Measurements from ENCODE around the gene POC1A.
"Not testable (repeated sequence)": the region's sequence is repeated elsewhere in the genome, so short reads cannot be mapped to it uniquely, and the experiment has no call there.

The POC1A gene

DNA sequence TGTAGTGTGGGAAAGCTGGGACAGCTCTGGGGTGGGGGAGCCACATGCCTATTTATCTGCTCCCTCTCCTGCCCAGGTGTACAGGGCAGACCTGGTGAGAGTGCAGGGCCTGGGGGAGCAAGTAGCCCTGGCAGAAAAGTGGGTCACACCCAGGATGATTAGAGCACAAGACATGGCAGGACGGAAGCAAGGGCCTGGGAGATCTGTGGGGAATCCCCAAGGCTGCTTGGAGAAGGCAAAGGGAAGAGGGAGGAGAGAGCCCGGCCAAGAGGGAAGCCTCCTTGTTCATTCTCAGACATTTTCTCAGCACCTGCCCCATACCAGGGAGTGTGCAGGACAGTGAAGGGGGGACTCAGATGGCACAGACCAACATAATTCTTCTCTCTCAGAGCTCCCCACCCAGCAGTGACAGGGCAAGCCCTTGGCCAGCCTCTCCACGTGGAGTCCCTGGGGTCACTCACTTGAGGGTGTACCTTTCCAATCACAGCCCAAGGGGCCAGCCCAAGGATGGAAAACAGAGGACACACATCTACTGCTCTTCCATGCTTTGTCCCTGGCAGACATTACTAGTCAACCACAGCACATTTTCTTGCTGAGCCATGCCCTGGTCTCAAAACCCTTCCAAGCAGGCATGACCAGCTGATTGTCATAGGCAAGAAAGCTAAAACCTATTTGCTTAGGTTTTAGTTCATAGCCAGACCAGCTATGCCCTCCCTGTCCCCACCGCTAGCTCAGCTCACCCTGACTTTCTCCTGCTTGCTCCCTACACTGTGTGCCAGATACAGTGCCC, 92.9 kb downstream of the POC1A start:
- DNase-seq = no peak

GRCh38 chr3:52059781-52060180, 94.4 kb downstream of the POC1A start:
- DNase-seq = no peak

GRCh38 chr3:52057812-52058495, 96.3 kb downstream of the POC1A start:
- no peak for DNase-seq

DNA sequence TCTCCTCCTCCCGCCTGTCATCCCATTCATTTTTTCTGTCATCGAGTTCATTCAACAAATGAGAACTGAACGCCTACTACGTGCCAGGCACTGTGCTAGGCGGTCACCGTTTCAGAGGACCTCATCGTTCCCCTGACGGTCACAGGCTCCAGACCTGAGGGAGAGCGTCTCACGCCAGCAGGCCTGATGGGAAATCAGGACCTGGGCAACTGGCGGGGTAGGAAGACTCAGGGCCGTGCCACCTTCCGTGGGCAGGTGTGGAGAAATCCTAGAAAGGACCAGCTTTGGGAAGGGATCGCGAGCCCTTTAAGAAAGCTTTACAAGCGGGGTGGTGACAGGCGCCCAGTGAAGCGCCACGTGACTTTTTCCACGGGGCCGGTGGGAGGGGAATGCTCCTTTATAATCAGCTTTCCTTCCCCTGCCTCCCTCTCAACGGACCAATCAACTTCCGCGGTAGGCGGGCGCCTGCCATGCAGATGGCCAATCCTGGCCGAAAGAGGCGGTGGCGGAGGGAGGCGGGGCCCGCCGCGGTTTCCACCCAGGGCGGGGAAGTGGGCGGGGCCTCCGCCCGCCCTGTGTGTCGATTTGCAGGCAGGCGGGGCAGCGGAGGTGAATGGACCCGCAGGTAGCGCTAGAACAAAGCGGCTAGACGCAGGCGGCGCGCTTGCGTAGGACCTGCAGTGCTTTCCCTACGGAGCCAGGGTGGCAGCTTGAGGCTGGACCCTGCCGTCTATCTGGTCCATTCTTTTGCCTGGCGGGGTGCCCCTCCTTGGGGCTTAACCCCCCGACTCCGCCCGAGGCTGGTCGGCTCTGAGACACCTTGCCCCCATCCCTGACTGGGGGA, 97.0 kb downstream of the POC1A start:
- peak; percentile 100 for DNase-seq

- peak; percentile 81 for DNase-seq
Observed at GRCh38 chr3:52056521-52056967, 97.7 kb downstream of the POC1A start, which contains the start of gene DUSP7. TSS of gene DUSP7 (minus strand) at chr3:52056571. CDS start at chr3:52056366, 205 bp downstream.

DNA sequence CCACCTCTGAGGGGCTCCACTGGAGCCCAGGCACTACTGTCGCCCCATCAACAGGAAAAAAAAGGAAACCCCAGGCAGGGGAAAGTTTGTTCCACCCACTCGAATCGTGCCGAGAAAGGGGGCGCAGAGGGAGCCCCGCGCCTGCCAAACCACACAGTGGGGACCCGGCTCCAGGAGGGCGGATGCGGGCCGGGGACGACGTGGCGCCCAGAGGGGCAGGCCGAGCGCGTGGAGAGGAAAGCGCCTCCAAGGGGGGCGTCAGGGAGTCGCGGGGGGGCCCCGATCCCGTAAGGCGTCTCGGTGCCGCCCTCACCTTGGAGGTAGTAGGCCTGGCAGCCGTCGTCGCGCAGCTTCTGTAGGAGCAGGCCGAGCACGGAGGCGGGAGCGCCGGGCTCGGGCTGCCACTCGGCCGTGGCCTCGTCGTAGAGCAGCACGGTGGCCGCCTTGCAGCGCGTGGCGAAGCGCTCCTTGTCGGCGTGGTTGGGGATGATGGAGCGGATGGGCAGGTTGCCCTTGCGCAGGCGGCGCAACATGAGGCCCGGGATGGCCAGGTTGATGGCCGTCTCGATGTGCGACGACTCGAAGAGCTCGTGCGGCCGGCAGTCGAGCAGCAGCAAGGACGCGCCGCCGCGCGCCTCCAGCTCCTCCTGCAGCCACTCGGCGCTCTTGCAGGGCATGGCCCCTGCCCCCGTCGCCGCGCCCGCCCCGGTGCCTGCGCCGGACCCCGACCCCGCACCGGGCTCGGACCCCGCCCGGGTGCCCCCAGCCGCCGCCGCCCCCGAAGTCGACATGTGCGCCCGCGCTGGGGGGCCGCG, 98.5 kb downstream of the POC1A start:
- DNase-seq = peak; percentile 53

DNA sequence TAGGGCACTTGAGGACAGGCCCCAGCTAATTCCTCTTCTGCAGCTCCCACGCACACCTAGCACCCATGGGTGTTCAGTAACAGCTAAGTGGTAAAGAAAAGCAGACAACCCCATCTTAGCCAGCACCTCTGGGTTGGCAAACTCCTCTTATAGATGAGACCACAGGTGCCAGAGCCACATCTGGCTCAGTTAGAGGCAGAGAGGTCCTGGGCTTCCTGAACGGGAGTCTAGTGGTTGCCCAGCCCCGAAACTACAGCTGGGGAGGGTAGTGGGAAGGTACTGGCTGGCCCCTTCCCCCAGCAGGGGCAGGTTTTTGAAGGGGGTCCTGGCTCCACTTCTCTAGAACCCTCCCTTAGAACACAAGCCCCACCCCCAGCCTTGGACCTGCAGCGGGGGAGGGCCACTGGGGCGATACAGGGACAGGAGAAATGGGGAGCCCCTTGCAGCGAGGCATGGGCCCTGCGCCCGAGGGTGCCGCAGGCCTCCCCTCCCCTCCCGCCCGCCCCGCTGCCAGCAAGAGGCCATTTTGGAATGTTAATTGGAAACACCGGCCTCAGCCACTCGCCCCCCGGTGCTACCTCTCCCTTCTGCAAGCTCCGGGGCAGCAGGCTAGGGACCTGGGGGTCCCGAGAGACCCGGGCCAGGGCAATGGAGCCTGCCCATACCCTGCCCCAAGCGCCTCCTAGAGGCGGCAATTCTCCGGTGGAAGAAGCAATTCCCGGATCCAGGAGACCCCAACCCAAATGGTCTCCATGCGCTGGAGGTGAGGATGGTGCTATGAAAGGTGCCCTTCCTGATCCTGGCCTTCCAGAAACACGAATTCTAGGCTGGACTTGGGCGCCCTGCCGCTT, 99.3 kb downstream of the POC1A start:
- DNase-seq = peak; percentile 30

GRCh38 chr3:52053307-52054304, 100.6 kb downstream of the POC1A start:
- DNase-seq = peak; percentile 55

GRCh38 chr3:52052831-52053306, 101.4 kb downstream of the POC1A start:
- peak; percentile 76 for DNase-seq

- no peak for DNase-seq
Observed at GRCh38 chr3:52051444-52051843, 102.8 kb downstream of the POC1A start.

GRCh38 chr3:52050571-52050970, 103.7 kb downstream of the POC1A start:
- no peak for DNase-seq

DNA sequence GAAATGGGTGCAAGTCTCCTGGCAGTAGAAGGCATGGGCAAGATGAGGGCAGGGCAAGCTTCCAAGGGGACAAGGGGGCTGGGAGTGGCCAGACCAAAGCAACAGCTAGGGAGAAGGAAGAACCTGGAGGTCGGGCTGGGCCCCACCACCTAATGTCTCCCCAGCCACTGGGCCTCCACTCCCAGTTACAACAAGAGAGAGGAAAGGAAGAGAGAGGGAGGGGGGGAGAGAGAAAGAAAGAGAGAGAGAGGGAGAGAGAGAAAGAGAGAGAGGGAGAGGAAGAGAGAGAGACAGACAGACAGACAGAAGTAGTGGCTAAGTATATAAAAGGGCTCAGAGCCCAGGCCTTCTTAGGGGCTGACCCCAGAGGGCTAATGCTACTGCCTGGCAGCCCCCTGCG, 104.7 kb downstream of the POC1A start:
- DNase-seq = no peak

- DNase-seq = no peak
Observed at GRCh38 chr3:52047295-52047960, 106.8 kb downstream of the POC1A start.

- DNase-seq = no peak
Observed at GRCh38 chr3:52046902-52047239, 107.4 kb downstream of the POC1A start.

DNA sequence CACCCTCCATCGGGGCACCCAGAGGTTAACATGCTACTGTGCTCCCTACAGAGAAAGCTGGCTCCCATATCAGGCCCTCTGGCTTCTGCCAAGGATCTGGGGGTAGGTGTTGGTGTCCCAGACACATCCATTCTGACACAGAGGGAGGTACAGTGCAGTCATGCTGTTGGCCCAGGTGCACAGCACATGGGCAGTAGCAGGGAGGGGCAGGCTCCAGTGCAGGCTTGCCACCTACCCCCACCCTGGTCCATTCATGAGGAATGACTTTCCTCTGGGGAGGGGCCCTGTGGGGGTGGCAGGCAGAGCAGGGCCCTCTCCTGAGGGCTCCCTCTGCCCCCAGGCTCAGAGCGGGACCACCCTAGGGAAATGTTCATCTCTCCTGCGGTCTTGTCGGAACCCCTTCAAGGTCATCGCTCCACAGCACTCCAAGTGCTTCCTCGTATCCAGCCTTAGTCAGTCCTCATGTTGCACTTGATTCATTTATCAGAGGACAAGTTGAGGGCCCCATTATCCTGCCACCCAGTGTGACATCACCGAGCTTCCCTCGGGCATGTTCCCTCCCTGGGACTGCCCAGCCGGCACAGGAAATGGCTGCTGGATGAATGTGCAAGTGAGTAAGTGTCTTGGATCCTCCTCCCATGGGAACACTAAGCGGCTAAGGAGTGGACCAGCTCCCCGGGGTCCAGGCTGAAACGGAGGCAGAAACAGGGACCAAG, 107.9 kb downstream of the POC1A start:
- DNase-seq = no peak

DNA sequence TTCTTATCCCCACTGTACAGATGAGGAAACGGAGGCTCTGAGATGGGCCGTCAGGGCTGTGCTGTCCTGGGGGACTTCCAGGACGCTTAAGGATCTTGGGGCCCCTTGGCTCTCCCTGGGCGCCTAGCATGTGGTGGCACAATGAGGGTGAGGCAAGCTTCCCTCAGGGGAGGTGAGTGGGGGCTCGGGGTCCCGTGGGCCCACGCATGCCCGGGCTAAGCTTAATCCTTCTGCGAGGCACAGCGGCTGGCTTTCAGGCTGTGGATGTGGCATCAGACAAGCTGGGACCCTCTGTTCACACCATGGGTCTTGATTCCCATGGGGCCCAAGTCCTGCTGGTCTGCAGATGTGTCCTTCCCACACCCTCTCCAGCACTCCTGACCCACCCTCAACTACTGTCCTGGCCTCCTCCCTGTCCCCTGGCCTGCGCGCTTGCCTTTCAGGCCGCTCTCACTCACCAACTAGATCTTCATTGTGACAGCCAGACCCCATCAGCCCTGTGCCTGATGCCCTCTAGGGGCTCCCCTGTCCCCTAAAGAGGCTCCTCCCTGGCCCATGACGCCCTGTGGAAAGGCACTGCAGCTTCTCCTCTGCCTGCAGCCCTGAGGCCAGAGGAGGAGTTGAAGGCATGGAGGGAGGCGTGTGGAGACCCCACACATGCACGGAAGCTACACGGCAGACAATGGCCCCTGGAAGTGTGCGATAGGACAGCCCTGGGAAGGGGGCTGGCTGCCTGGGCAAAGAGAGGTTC, 109.2 kb downstream of the POC1A start:
- no peak for DNase-seq

DNA sequence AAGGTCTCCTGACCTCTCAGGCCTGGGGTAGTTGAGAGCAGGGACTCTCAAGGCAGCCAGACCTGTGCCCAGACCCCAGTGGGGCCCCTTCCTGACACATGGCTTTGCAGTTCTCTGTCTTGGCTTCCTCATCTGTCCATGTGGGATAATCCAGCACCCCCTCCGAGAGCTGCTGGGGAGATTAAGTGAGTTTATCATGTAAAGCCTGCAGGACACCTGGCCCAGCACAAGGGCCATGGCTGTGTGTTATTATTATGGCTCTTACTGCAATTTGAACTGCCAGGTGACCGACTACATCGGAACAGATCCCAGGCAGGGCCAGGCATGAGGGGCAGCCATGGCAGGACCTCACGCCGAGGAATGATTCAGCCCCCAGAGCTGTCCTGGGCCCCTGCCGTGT, 110.5 kb downstream of the POC1A start:
- DNase-seq = no peak

GRCh38 chr3:52043039-52043438, 111.2 kb downstream of the POC1A start:
- DNase-seq = not testable (repeated sequence)

Data from activated CD4-positive, alpha-beta T cell treated with anti-CD3 and anti-CD28 coated beads, Interleukin-10, Interleukin-2, amounts not matched to agents 100 ng/mL and 50 ng/mL, durations not matched to agents 16 hours and 8 hours (primary cell).